CD4-positive, alpha-beta T cell (primary cell): ENCODE data around the gene GLTPD2. TPM values are rescaled to one million over a fixed set of nuclear protein-coding genes. Genes with fewer than 3 reads are reported as not detected.
A peak's percentile ranks its signal among the peaks of the same experiment; 100 is the strongest.

Source experiments
- ATAC-seq: fragments of 200-7000 bp; cut with Tn5 transposase; one replicate; pipeline ENCODE4 v1.10.0; 2022; ENCODE audit warnings: mild to moderate bottlenecking; ENCODE audit not compliant: poor library complexity
- CTCF ChIA-PET: fragments of 350-600 bp; sonication (Branson Sonifier 250); formaldehyde crosslinking; loops from one replicate; lab custom pipeline; 2021; ENCODE audit warnings: antibody characterized with exemption, inconsistent platforms; lab: Charles Lee
- POLR2A ChIA-PET: fragments of 350-600 bp; sonication (Branson Sonifier 250); formaldehyde crosslinking; loops from one replicate; lab custom pipeline; 2021; ENCODE audit warnings: antibody characterized with exemption, inconsistent platforms; lab: Charles Lee
- DNase-seq, 14 experiments: peaks; one replicate each; pipeline ENCODE4 v3.0.0-alpha.2; 2013 to 2020; ENCODE audit warnings: mixed read lengths in 2 of 14
- H3K27ac ChIP-seq, 2 donors: one replicate each; pipeline versions ENCODE4 v1.5.1 to v1.7.0; 2013; ENCODE audit warnings: low read length in 2 of 2, low read depth in 1 of 2, mild to moderate bottlenecking in 1 of 2
- H3K27me3 ChIP-seq, 2 experiments: 1 replicate in 1 of 2; 2 replicates in 1 of 2; pipeline versions ENCODE4 v1.6.1 to v1.7.0; 2013; ENCODE audit warnings: low read length in 2 of 2, control low read depth in 1 of 2, mild to moderate bottlenecking in 1 of 2, moderate library complexity in 1 of 2; ENCODE audit not compliant: insufficient read depth in 2 of 2, control insufficient read depth in 1 of 2
- H3K36me3 ChIP-seq: one replicate; pipeline ENCODE4 v1.6.1; 2013; ENCODE audit warnings: low read length, control low read depth; ENCODE audit not compliant: insufficient read depth
- H3K4me1 ChIP-seq: one replicate; pipeline ENCODE4 v1.6.1; 2013; ENCODE audit warnings: low read length, control low read depth; ENCODE audit not compliant: insufficient read depth
- H3K4me3 ChIP-seq: one replicate; pipeline ENCODE4 v1.5.1; 2013; ENCODE audit warnings: mild to moderate bottlenecking, low read length, moderate library complexity
- H3K9me3 ChIP-seq, 2 experiments: 1 replicate in 1 of 2; 2 replicates in 1 of 2; pipeline versions ENCODE4 v1.6.1 to v1.7.0; 2013; ENCODE audit warnings: low read length in 2 of 2, mild to moderate bottlenecking in 2 of 2, control low read depth in 1 of 2, moderate library complexity in 1 of 2; ENCODE audit not compliant: control insufficient read depth in 1 of 2, insufficient read depth in 1 of 2
- H3K27ac Mint-ChIP-seq: one replicate; pipeline ENCODE4 v1.8.0; 2020; ENCODE audit warnings: mixed read lengths
- H3K27me3 Mint-ChIP-seq: one replicate; pipeline ENCODE4 v1.8.0; 2021; ENCODE audit warnings: mixed read lengths
- H3K36me3 Mint-ChIP-seq: one replicate; pipeline ENCODE4 v1.8.0; 2021; ENCODE audit warnings: low read depth, mixed read lengths
- H3K4me1 Mint-ChIP-seq: one replicate; pipeline ENCODE4 v1.8.0; 2021; ENCODE audit warnings: low read depth, mixed read lengths
- H3K4me3 Mint-ChIP-seq: one replicate; pipeline ENCODE4 v1.8.0; 2020; ENCODE audit warnings: mild to moderate bottlenecking, mixed read lengths
- H3K9me3 Mint-ChIP-seq: one replicate; pipeline ENCODE4 v1.8.0; 2020; ENCODE audit warnings: mixed read lengths
- CTCF ChIP-seq: fragments of 200-600 bp; IDR thresholded peaks from one replicate; pipeline ENCODE4 v1.8.0; 2022; ENCODE audit warnings: antibody characterized with exemption, mild to moderate bottlenecking
- intact Hi-C, 2 experiments: fragments of 100-400 bp; cut with DNase I in 1 of 2; cut with micrococcal nuclease in 1 of 2; formaldehyde crosslinking; loops; one replicate each; pipeline versions ENCODE4 v1.15.1 to v1.9.0; 2023 to 2025; cut with DNase I, micrococcal nuclease
- total RNA-seq, 174 experiments: library from RNA in 2 of 174; stranded (reverse) in 2 of 174; gene quantifications; one replicate each; pipeline ENCODE4 v1.2.3 and lab custom pipeline; 2021 to 2026

GLTPD2 gene
- total RNA-seq, 2 experiments from 2014 or later: not detected

DNA sequence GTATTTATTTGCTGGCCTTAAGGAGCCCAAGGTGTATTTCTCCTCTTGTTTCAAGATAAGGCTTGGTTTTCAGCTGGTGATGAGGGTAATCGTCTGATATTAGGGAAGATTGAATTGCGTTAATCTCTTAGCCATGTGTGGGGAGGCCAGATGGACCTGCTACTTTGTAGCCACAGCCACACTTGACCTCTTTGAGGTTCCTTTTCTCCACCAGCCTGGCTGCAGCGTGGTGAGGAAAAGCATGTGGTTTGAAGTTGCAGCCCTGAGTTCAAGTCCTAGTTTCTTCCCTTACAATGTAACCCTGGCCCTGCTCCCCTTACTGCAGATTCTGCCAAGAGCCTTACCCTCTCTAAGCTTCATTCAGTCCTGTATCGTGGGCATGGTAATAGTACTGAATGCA, 47.5 kb downstream of the GLTPD2 start:
- H3K4me1 ChIP-seq: peaks cover 51% of the 10 kb centered on the region
- no peak for ATAC-seq
- no peaks in the 10 kb centered on the region for H3K27me3 Mint-ChIP-seq
- no peaks in the 10 kb centered on the region for H3K9me3 ChIP-seq
- H3K27ac ChIP-seq: no peak overlapping the region
- CTCF ChIA-PET: interaction anchor here (4.1 kb wide), 1 partner anchor 46 kb away, joined by 13 read pairs; no protein-coding TSS in a partner anchor
- H3K4me3 ChIP-seq: peak overlapping the region; percentile 85
- H3K27ac Mint-ChIP-seq: peak overlapping the region; percentile 80
- H3K4me1 Mint-ChIP-seq: peaks cover 73% of the 10 kb centered on the region
- DNase-seq: no peak
- intact Hi-C loops: loop anchor here in 1 of 2 experiments (5.0 kb wide), 1 partner anchor 46 kb away; no protein-coding TSS in a partner anchor
- peaks cover 10% of the 10 kb centered on the region for H3K36me3 ChIP-seq
- H3K36me3 Mint-ChIP-seq: peaks cover 32% of the 10 kb centered on the region
- H3K27me3 ChIP-seq: no peaks in the 10 kb centered on the region
- peak overlapping the region; percentile 88 for H3K4me3 Mint-ChIP-seq
- TF ChIP-seq CTCF: no peak
- no peaks in the 10 kb centered on the region for H3K9me3 Mint-ChIP-seq
- POLR2A ChIA-PET: interaction anchor here (3.8 kb wide), 1 partner anchor 126 kb away, joined by 12 read pairs; the partner anchor contains the start of gene ARRB2

- Mint-ChIP-seq H3K4me3 (no peak overlapping the region), H3K4me1 (peaks cover 80% of the 10 kb centered on the region), H3K36me3 (peaks cover 32% of the 10 kb centered on the region), H3K27ac (no peak overlapping the region), H3K9me3 (no peaks in the 10 kb centered on the region), H3K27me3 (no peaks in the 10 kb centered on the region)
- no peak for TF ChIP-seq CTCF
- intact Hi-C loops: loop anchor here in 1 of 2 experiments (5.0 kb wide), 1 partner anchor 45 kb away; no protein-coding TSS in a partner anchor
- DNase-seq (no peak), ATAC-seq (no peak)
- Histone ChIP-seq H3K27ac (no peak overlapping the region), H3K4me1 (peaks cover 52% of the 10 kb centered on the region), H3K36me3 (peaks cover 16% of the 10 kb centered on the region), H3K9me3 (no peaks in the 10 kb centered on the region), H3K27me3 (no peaks in the 10 kb centered on the region), H3K4me3 (no peak overlapping the region)
- ChIA-PET POLR2A (interaction anchor here (0.8 to 1.2 kb wide), 3 partner anchors 14 to 103 kb away, joined by 3 read pairs; partner anchors contain the start of genes PLD2, RNF167 and SLC25A11), CTCF (interaction anchor here (0.8 to 1.3 kb wide), 2 partner anchors 48 to 128 kb away, joined by 3 read pairs; no protein-coding TSS in a partner anchor)
Observed at GRCh38 chr17:4837471-4838308, 48.9 kb downstream of the GLTPD2 start.

GRCh38 chr17:4838309-4838785, 49.6 kb downstream of the GLTPD2 start:
- Histone ChIP-seq H3K36me3 (peaks cover 17% of the 10 kb centered on the region), H3K4me3 (no peak overlapping the region), H3K27ac (no peak overlapping the region), H3K27me3 (no peaks in the 10 kb centered on the region), H3K9me3 (no peaks in the 10 kb centered on the region), H3K4me1 (peaks cover 56% of the 10 kb centered on the region)
- Mint-ChIP-seq H3K36me3 (peaks cover 32% of the 10 kb centered on the region), H3K9me3 (no peaks in the 10 kb centered on the region), H3K27me3 (no peaks in the 10 kb centered on the region), H3K4me1 (peaks cover 81% of the 10 kb centered on the region), H3K27ac (no peak overlapping the region), H3K4me3 (no peak overlapping the region)
- intact Hi-C loops: loop anchor here in 1 of 2 experiments (5.0 kb wide), 1 partner anchor 44 kb away; no protein-coding TSS in a partner anchor
- POLR2A ChIA-PET: interaction anchor here (1.0 to 1.2 kb wide), 2 partner anchors 13 to 31 kb away, joined by 3 read pairs; partner anchors contain the start of gene PLD2
- CTCF ChIA-PET: interaction anchor here (0.8 to 1.3 kb wide), 2 partner anchors 49 to 128 kb away, joined by 3 read pairs; no protein-coding TSS in a partner anchor
- no peak for TF ChIP-seq CTCF
- ATAC-seq: no peak
- no peak for DNase-seq
